ENCODE data around the gene NME7.

The NME7 gene

DNA sequence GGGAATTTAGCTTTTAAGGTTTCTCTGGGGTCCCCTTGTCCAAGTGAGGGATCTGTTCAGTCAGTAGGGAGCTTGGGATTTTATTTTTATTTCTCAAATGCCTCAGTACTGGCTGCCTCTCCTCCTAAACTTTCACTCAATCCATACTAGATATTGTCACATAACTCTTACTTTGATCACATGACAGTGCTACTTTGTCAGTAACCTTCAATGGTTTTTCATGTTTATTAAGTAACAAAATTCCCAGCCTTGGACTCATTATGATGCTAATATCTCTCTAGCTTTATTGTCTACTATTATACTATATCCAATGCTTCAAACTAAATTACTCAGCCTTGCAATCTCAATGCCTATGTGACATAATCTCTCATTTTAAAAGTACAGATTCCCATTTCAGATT, 163.4 kb downstream of the NME7 start:
- TF ChIP-seq PAX5 (IDR thresholded peaks at IDR 0.05; ENCODE audit: insufficient read depth, low read length, severe bottlenecking) (no peak), POU2F2 (IDR thresholded peaks at IDR 0.05; ENCODE audit: low read depth, low read length) (no peak), POLR2A (IDR thresholded peaks at IDR 0.05; ENCODE audit: low read depth, low read length) (no peak), POLR2AphosphoS5 (IDR thresholded peaks at IDR 0.05; ENCODE audit: low read depth, low read length) (no peak), SPI1 (IDR thresholded peaks at IDR 0.05; ENCODE audit: low read depth, low read length) (no peak), TAF1 (IDR thresholded peaks at IDR 0.05; ENCODE audit: low read depth, low read length) (no peak)
- no peak for DNase-seq (ENCODE audit: insufficient read length, low spot score)
- no peak for FAIRE-seq

DNA sequence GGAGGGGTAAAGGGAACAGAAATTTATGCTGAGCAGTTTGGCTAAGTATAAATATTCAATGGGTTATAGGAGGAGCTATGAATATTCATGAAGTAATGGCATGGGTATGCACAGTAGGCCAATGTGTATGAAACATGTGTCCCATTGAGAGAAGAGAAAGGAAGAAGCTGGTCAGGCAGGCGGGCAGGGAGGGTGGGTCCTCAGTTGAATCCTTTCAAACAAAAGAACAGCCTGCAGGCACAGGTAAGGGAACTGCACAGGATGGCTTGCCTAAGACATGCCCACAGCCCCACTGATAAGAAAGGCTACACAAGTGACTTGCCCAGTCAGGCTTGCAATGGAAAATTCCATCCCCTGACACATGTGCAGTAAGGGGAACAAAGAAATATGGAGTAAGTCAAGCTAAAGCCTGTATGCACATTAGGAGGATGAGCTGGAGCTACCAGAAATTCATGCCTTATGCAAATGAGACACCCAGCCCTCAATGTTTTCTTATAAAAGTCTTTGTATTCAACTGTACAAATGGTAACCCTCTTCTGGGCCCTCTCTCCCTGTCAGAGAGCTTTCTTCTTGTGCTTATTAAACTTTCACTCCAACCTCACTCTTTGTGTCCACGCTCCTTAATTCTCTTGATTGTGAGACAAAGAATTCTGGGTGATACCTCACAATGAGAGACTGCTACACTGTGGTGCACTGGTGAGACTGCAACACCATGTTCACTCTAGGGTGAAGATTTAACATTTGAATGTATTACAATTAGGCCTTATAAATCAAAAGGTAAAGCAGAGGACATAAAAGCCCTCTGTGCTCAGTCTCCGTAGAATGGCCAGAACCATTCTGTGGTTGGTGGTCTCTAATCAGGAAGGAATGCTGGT, 164.6 kb downstream of the NME7 start:
- TF ChIP-seq TAF1 (IDR thresholded peaks at IDR 0.05; ENCODE audit: low read depth, low read length) (no peak), POLR2A (IDR thresholded peaks at IDR 0.05; ENCODE audit: low read depth, low read length) (no peak), PAX5 (IDR thresholded peaks at IDR 0.05; ENCODE audit: insufficient read depth, low read length, severe bottlenecking) (no peak), POLR2AphosphoS5 (IDR thresholded peaks at IDR 0.05; ENCODE audit: low read depth, low read length) (no peak), SPI1 (IDR thresholded peaks at IDR 0.05; ENCODE audit: low read depth, low read length) (no peak), POU2F2 (IDR thresholded peaks at IDR 0.05; ENCODE audit: low read depth, low read length) (no peak)
- no peak for FAIRE-seq
- DNase-seq (ENCODE audit: insufficient read length, low spot score) = no peak

DNA sequence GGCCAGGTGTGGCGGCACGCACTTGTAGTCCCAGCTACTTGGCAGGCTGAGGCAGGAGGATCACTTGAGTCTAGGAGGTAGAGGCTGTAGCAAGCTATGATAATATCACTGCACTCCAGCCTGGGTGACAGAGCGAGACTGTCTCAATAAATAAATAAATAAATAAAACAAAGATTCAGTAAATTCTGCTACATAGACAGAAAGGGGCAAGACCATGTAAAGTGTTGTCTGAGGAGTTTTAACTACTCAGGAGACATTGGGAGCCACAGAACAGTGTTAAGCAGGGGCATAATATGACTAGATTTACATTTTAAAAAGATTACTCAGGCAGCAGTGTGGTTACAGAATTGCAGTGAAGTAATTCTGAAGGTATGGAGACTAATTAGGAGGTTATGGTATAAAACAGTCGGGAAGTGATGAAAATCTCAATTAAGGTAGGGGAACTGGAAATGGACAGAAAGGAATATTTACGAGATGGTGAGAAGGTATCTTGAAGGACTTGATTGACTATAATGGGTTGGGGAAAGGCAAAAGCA, 166.4 kb downstream of the NME7 start:
- FAIRE-seq (no peak), DNase-seq (ENCODE audit: insufficient read length, low spot score) (no peak)
- TF ChIP-seq SPI1 (IDR thresholded peaks at IDR 0.05; ENCODE audit: low read depth, low read length) = no peak
- TF ChIP-seq POLR2A (IDR thresholded peaks at IDR 0.05; ENCODE audit: low read depth, low read length) = no peak
- no peak for TF ChIP-seq TAF1 (IDR thresholded peaks at IDR 0.05; ENCODE audit: low read depth, low read length)
- TF ChIP-seq POLR2AphosphoS5 (IDR thresholded peaks at IDR 0.05; ENCODE audit: low read depth, low read length) = no peak
- no peak for TF ChIP-seq PAX5 (IDR thresholded peaks at IDR 0.05; ENCODE audit: insufficient read depth, low read length, severe bottlenecking)
- no peak for TF ChIP-seq POU2F2 (IDR thresholded peaks at IDR 0.05; ENCODE audit: low read depth, low read length)

DNA sequence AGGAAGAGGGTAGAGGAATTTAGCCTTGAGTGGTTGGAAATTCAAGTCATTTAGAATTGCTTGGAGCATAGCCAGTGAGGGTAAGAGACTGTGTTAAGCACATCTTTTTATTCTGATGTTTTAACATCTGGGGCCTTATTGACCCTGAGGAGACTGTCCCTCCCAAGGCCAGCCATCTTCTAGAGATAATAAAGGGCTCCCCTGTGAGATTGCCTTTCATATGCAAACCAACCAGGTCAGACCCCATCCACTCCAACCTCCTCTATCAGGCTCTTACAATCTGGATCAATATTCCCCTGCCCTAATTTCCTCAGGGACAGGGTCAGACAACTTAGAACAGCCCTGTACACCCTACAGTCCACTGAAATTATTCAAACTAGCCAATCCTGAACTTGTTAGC, 167.3 kb downstream of the NME7 start:
- DNase-seq (ENCODE audit: insufficient read length, low spot score) (no peak), FAIRE-seq (no peak)
- TF ChIP-seq POLR2A (IDR thresholded peaks at IDR 0.05; ENCODE audit: low read depth, low read length) (no peak), POLR2AphosphoS5 (IDR thresholded peaks at IDR 0.05; ENCODE audit: low read depth, low read length) (no peak), PAX5 (IDR thresholded peaks at IDR 0.05; ENCODE audit: insufficient read depth, low read length, severe bottlenecking) (no peak), POU2F2 (IDR thresholded peaks at IDR 0.05; ENCODE audit: low read depth, low read length) (no peak), SPI1 (IDR thresholded peaks at IDR 0.05; ENCODE audit: low read depth, low read length) (no peak), TAF1 (IDR thresholded peaks at IDR 0.05; ENCODE audit: low read depth, low read length) (no peak)

DNA sequence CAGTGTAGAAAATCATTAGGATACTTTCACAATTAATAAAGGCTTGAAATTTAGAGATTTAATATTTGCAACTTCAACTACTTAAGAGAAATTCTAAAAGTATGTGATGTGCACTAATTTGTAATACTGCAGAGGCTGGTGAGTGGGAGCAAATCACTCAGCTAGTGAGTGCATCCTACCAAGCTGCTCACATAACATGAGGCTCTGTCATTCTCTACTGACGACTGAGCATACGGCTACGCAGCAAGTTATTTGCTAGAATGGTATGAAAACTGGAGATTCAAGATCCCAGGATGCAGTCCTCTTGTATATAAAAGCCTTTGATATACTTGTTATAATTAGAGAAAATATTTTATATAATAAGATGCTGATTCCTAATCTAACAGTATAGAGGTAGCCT, 171.0 kb downstream of the NME7 start:
- no peak for FAIRE-seq
- no peak for DNase-seq (ENCODE audit: insufficient read length, low spot score)
- no peak for TF ChIP-seq TAF1 (IDR thresholded peaks at IDR 0.05; ENCODE audit: low read depth, low read length)
- TF ChIP-seq PAX5 (IDR thresholded peaks at IDR 0.05; ENCODE audit: insufficient read depth, low read length, severe bottlenecking) = no peak
- no peak for TF ChIP-seq SPI1 (IDR thresholded peaks at IDR 0.05; ENCODE audit: low read depth, low read length)
- TF ChIP-seq POLR2A (IDR thresholded peaks at IDR 0.05; ENCODE audit: low read depth, low read length) = no peak
- TF ChIP-seq POU2F2 (IDR thresholded peaks at IDR 0.05; ENCODE audit: low read depth, low read length) = no peak
- TF ChIP-seq POLR2AphosphoS5 (IDR thresholded peaks at IDR 0.05; ENCODE audit: low read depth, low read length) = no peak

DNA sequence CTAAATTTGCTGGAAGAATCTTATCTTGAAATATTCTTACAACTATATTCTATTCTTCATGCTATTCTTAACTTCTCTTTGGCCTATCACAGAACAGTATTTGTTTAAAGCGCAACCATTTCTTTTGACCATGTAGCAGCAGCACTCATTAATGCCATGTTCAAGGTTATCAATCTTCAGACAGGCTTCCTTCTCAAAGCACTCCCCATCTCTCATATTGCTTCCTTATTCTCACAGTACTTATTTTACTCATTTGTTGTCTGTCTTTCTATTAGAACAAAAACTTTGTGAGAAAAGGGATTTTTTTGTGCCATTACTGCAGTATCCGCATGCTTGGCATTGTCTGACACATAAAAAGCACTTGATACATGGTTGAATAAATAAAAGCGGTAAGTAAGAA, 171.4 kb downstream of the NME7 start:
- TF ChIP-seq PAX5 (IDR thresholded peaks at IDR 0.05; ENCODE audit: insufficient read depth, low read length, severe bottlenecking) (no peak), POU2F2 (IDR thresholded peaks at IDR 0.05; ENCODE audit: low read depth, low read length) (no peak), TAF1 (IDR thresholded peaks at IDR 0.05; ENCODE audit: low read depth, low read length) (no peak), POLR2AphosphoS5 (IDR thresholded peaks at IDR 0.05; ENCODE audit: low read depth, low read length) (no peak), SPI1 (IDR thresholded peaks at IDR 0.05; ENCODE audit: low read depth, low read length) (no peak), POLR2A (IDR thresholded peaks at IDR 0.05; ENCODE audit: low read depth, low read length) (no peak)
- DNase-seq (ENCODE audit: insufficient read length, low spot score) (no peak), FAIRE-seq (no peak)

DNA sequence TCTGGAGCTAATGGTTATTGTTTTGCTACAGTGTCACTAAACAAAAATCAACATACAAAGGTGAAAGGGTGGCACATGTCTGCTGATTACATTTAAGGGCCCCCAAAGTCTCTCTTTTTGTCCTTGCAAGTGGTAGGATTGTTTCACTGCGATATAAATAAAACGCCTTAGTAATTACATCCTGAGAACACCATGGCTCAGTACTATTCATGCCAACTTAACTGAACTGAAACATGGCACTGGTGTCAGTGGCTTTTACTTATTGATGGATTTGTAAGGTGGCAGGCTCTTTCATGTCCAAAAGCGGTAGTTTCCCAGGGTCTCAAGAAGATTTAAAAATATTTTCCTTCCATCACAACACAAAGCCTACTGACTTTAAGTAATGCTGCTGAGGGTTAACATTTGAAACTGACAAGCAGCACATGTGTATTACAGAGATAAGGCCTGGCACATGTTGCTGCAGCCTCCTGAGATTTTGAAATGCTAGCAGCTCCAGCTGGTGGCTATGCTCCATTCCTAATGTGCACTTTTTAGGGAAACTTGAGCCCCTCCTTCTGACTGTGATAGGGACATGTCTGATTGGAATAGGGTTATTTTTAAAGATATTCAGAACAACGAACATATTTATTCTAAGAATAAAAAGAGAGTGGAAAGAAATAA, 174.3 kb downstream of the NME7 start:
- FAIRE-seq (no peak), DNase-seq (ENCODE audit: insufficient read length, low spot score) (no peak)

DNA sequence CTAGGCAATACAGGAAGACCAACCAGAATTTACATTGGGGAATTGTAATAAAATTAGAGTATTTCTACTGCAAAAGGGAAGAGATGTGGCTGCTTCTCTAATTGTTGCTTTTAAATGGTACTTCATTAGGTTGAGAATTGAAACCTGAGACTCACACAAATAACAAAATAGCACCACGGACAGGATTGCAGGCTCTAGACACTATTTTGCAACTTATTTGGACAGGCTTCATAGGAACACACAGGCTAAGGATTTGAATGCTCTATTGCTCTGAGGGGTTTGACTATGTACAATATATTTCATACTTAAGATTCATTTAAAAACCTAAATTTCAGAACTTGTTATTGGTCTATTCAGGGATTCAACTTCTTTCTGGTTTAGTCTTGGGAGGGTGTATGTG, 181.5 kb downstream of the NME7 start:
- DNase-seq (ENCODE audit: insufficient read length, low spot score) (no peak), FAIRE-seq (no peak)
- TF ChIP-seq TAF1 (IDR thresholded peaks at IDR 0.05; ENCODE audit: low read depth, low read length) = no peak
- no peak for TF ChIP-seq POLR2A (IDR thresholded peaks at IDR 0.05; ENCODE audit: low read depth, low read length)
- no peak for TF ChIP-seq PAX5 (IDR thresholded peaks at IDR 0.05; ENCODE audit: insufficient read depth, low read length, severe bottlenecking)

More for the DNA sequence above, 174.3 kb downstream of the NME7 start:
- TF ChIP-seq TAF1 (IDR thresholded peaks at IDR 0.05; ENCODE audit: low read depth, low read length) (no peak), POLR2AphosphoS5 (IDR thresholded peaks at IDR 0.05; ENCODE audit: low read depth, low read length) (no peak), POLR2A (IDR thresholded peaks at IDR 0.05; ENCODE audit: low read depth, low read length) (no peak), PAX5 (IDR thresholded peaks at IDR 0.05; ENCODE audit: insufficient read depth, low read length, severe bottlenecking) (no peak), POU2F2 (IDR thresholded peaks at IDR 0.05; ENCODE audit: low read depth, low read length) (no peak), SPI1 (IDR thresholded peaks at IDR 0.05; ENCODE audit: low read depth, low read length) (no peak)

DNA sequence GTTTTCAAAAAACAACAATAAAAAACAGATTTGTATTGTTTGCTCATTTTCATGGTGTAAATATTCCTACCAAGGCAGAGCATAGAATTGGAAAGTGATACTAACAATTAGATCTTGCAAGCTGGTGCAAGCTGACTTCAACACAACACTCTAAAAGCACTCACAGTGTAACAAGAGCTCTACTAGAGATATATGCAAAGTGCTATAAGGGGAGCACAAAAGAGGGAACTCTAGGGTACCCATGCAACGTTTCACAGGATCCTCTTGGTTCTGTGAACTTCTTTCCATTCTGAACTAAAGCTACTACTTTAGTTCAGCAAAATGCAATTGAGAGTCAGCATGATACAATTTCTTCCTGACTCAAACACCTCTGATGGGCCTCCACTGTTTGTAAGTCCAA, 182.8 kb downstream of the NME7 start:
- no peak for FAIRE-seq
- DNase-seq (ENCODE audit: insufficient read length, low spot score) = no peak
- TF ChIP-seq PAX5 (IDR thresholded peaks at IDR 0.05; ENCODE audit: insufficient read depth, low read length, severe bottlenecking) = no peak
- no peak for TF ChIP-seq POLR2A (IDR thresholded peaks at IDR 0.05; ENCODE audit: low read depth, low read length)
- TF ChIP-seq POU2F2 (IDR thresholded peaks at IDR 0.05; ENCODE audit: low read depth, low read length) = no peak
- TF ChIP-seq TAF1 (IDR thresholded peaks at IDR 0.05; ENCODE audit: low read depth, low read length) = no peak
- TF ChIP-seq POLR2AphosphoS5 (IDR thresholded peaks at IDR 0.05; ENCODE audit: low read depth, low read length) = no peak
- TF ChIP-seq SPI1 (IDR thresholded peaks at IDR 0.05; ENCODE audit: low read depth, low read length) = no peak
